C4-2B (cell line): Measurements from ENCODE around the gene PKN3.

Experiments used
- H3K27ac ChIP-seq: fragments of 450-650 bp; 2 replicates; pipeline ENCODE4 v1.5.1; 2017
- CTCF ChIP-seq: fragments of 450-650 bp; conservative IDR thresholded peaks from 2 replicates; pipeline ENCODE4 v1.5.1; 2017; ENCODE audit warnings: mild to moderate bottlenecking
- ZFX ChIP-seq: fragments of 450-650 bp; IDR thresholded peaks from 2 replicates; pipeline ENCODE4 v1.6.1; 2017

PKN3 gene

DNA sequence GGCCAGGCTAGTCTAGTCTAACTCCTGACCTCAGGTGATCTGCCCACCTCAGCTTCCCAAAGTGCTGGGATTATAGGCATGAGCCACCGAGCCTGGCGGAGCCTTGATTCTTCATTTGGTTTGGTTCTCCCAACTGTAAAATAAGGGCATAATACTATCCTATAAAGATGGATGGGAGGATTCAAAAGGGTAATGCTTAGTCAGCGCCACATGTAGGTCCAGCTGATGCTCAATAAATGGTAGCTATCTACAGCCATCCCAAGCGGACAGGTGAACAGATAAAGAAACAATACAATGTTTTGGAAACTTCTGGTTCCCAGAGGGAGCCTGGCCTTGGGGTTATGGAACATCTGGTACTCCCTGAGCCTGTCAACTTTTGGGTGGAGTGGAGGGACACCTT, 26.9 kb upstream of the PKN3 start:
- H3K27ac ChIP-seq, result no peak overlapping the region
- TF ChIP-seq ZFX, result no peak
- no peak for TF ChIP-seq CTCF

DNA sequence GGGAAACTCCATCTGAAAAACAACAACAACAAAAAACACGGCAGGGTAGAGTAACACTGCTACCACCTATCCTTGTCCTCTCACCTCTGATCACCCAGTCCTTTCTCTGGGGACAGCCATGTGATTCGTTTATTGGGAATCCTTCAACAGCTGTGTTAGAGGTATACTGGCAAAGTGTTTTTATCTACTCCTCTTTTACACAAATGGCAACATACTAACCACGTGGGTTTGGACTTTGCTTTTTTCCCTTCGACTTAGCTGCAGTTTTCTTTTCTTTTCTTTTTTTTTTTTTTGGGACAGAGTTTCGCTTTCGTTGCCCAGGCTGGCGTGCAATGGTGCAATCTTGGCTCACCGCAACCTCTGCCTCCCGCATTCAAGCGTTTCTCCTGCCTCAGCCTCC, 24.5 kb upstream of the PKN3 start:
- TF ChIP-seq CTCF, result no peak
- no peak overlapping the region for H3K27ac ChIP-seq

- TF ChIP-seq ZFX (no peak), CTCF (no peak)
- H3K27ac ChIP-seq, result peak overlapping the region; percentile 94
Measured at GRCh38 chr9:128683340-128684064, 18.8 kb upstream of the PKN3 start.

DNA sequence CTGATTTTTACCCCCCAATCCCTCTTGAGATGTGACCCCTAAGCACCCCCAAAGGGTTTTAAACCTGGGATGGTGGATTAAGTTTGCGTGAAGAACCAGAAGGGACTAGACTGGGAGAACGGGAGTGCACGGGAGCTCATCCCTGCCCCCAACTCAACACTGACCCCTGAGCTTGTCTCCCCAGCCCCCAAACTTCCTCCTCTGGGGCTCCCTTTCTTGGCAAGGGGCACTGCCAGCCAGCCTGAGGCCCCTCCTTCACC, 18.3 kb upstream of the PKN3 start:
- TF ChIP-seq ZFX (no peak), CTCF (no peak)
- peak overlapping the region; percentile 94 for H3K27ac ChIP-seq

DNA sequence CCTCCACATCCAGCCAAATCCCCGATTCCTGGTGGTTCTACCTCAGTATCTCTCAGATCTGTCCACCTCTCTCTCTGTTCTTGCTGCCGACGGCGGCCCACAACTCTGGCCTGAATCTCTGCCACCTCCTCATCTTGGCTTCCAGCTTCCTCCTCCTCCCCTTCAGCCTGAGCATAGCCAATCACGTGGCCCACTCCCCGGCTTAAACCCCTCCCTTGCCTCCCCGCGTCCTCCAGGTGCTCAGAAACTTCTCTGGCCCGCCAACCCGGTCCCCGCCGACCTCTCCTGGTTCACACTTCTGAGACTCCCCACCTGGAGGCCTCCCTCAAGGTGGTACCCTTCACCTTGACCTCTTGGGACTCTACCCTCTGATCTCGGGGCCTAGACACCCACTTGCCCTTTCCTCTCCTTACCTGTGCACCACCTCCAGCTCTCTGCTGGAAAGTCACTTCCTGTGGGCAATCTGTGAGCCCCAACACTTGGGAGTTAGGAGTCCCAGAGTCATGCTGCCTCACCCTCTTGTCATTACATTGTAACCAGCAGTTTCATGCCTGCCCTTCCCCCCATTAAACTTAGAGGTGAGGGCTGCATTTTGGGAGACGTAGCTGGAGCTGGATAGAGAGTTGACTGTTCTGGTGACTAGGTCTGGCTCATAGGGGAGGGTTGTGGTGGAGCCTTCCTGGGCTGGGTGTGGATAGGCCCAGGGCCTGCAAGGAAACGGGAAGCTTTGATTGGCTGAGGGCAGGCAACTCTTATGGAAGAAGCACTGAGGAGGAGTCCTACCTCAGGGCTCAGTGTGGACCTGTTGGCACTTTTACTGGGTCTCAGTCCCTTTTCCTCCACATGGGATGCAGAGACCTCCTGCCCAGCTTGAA, 17.7 kb upstream of the PKN3 start:
- TF ChIP-seq ZFX (0 out of 2 replicates have a peak, but pooled peaks have one; percentile 24), CTCF (no peak)
- H3K27ac ChIP-seq, result peak overlapping the region; percentile 94

DNA sequence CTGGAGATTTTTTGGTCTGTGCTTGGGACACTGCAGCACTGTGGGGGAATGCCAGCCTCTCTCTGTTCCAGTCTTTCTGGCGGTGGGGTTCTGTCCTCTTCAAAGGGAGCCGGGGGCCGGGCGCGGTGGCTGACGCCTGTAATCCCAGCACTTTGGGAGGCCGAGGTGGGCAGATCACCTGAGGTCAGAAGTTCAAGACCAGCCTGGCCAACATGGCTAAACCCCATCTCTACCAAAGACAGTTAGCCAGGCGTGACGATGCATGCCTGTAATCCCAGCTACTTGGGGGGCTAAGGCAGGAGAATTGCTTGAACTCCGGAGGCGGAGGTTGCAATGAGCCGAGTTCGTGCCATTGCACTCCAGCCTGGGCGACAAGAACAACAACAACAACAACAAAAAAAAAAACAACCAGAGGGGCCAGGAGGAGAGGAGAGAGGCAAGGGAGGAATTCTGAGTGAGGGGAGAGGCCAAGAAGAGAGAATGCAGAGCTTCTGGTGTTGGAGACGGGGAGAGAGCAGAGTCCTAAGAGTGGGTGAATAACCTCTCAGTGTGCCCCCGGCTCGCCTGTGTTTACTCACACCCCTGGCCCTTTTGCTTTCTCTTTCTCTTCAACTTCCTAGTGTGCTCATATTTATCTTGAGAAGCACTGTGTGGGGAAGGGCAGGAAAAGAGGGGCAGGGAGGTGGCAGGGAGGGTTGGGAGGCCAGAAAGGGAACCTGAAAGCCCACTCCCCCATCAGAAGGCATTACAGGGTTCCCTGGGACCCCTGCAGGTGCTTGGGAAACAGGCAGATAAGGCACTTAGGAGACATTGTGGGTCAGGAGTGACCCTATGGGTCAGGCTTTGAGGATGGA, 16.4 kb upstream of the PKN3 start:
- TF ChIP-seq ZFX (no peak), CTCF (no peak)
- H3K27ac ChIP-seq, result peak overlapping the region; percentile 94
